H1 (cell line): ENCODE results near the gene CKM. TPM values are rescaled to one million over a fixed set of nuclear protein-coding genes. Genes with fewer than 3 reads are reported as not detected.

Source experiments
- RFX5 ChIP-seq: IDR thresholded peaks from 2 replicates; pipeline ENCODE4 v1.6.1; 2011; ENCODE audit warnings: low read depth, low read length, improper control_type of control experiment, borderline replicate concordance
- SIX5 ChIP-seq: IDR thresholded peaks from 2 replicates; pipeline ENCODE4 v1.6.1; 2011; ENCODE audit warnings: mild to moderate bottlenecking, low read depth, low read length
- polyA plus RNA-seq, 7 experiments: library from polyadenylated mRNA; depleted of rRNA in 3 of 7; stranded (reverse) in 5 of 7; unstranded in 2 of 7; fragments of >200 nt in 5 of 7; fragments of 200-250 nt in 2 of 7; gene quantifications; 1 replicate in 5 of 7; 2 replicates in 1 of 7; 4 replicates in 1 of 7; pipeline versions ENCODE4 v1.2.1 to v1.2.3, GENCODE V29; 2011 to 2013; ENCODE audit warnings: missing spikeins in 2 of 7, mixed read lengths in 2 of 7
- total RNA-seq: library from RNA; stranded (reverse); fragmentation: NEBNext Ultra II Directional; extraction: Animal tissue kit (Norgen Biotek cat#: 25700); gene quantifications from 2 replicates; pipeline ENCODE4 v1.2.1, GENCODE V29; 2021

CKM gene
- total and polyA plus RNA-seq, 2 of the 8 experiments (the other 6 are each of a cell fraction or from before 2014, with no cell fraction given), result 0.08 TPM; not detected in 1

DNA sequence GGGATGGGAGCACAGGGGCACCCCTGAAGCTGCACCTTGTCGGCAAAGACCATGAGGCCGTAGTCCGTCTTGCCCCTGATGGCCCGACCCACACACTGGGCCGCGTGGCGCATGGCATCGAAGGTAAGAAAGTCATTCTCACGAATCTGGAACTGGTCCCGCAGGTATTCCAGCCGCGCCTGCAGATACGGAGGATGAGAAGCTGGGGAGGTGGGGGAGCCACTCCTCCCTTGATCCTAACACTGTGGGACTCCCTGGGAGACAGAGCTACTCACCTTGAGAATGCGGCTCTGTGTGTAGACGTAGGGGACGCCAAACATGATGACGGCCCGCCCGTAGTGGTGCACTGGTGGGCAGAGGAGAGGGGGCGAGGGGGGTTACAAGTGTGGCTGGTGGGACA is 29.8 kb upstream of the CKM start (continued):
- TF ChIP-seq SIX5, result no peak
- TF ChIP-seq RFX5, result no peak
- TF ChIP-seq, all 59 proteins: peak for 0
